ENCODE measurements around the gene PIK3CD. TPM values are rescaled to one million over a fixed set of nuclear protein-coding genes. Genes with fewer than 3 reads are reported as not detected.
"Not testable (repeated sequence)": the region's sequence is repeated elsewhere in the genome, so short reads cannot be mapped to it uniquely, and the experiment has no call there.

Gene PIK3CD
- total and polyA plus RNA-seq, 2 donors, result 15.1 to 30.4 TPM

- Histone ChIP-seq H3K27me3 (ENCODE audit: control insufficient read depth in 2 of 2, insufficient read depth in 1 of 2, low read length in 1 of 2) (no peaks in the 10 kb centered on the region), H3K36me3 (ENCODE audit: control insufficient read depth in 2 of 2, insufficient read depth in 2 of 2, low read length in 1 of 2) (peaks cover 3 to 11% of the 10 kb centered on the region in 2 donors), H3K9me3 (ENCODE audit: control insufficient read depth in 2 of 2, insufficient read depth in 1 of 2, low read length in 1 of 2) (peaks cover 1 to 11% of the 10 kb centered on the region in 2 donors), H3K4me3 (ENCODE audit: low read length in 2 of 2) (no peak overlapping the region), H3K27ac (ENCODE audit: low read depth in 1 of 2, low read length in 1 of 2) (no peak overlapping the region), H3K4me1 (ENCODE audit: control insufficient read depth in 2 of 2, insufficient read depth in 2 of 2, low read length in 2 of 2) (peaks cover 0 to 12% of the 10 kb centered on the region in 2 donors)
- 96% methylated on average over 5 of the region's 5 CpGs for WGBS
- DNase-seq (ENCODE audit: low read depth in 6 of 9, low spot score in 9 of 9), result no peak
These were observed 51.6 kb downstream of the PIK3CD start for GRCh38 chr1:9703165-9703509.

- 98% methylated on average over 3 of the region's 3 CpGs for WGBS
- Histone ChIP-seq H3K4me1 (ENCODE audit: control insufficient read depth in 2 of 2, insufficient read depth in 2 of 2, low read length in 2 of 2) (peaks cover 0 to 12% of the 10 kb centered on the region in 2 donors), H3K27ac (ENCODE audit: low read depth in 1 of 2, low read length in 1 of 2) (no peak overlapping the region), H3K4me3 (ENCODE audit: low read length in 2 of 2) (no peak overlapping the region), H3K27me3 (ENCODE audit: control insufficient read depth in 2 of 2, insufficient read depth in 1 of 2, low read length in 1 of 2) (no peaks in the 10 kb centered on the region), H3K36me3 (ENCODE audit: control insufficient read depth in 2 of 2, insufficient read depth in 2 of 2, low read length in 1 of 2) (peaks cover 3 to 11% of the 10 kb centered on the region in 2 donors), H3K9me3 (ENCODE audit: control insufficient read depth in 2 of 2, insufficient read depth in 1 of 2, low read length in 1 of 2) (peaks cover 1 to 11% of the 10 kb centered on the region in 2 donors)
- DNase-seq (ENCODE audit: low read depth in 6 of 9, low spot score in 9 of 9), result no peak
These were observed 52.1 kb downstream of the PIK3CD start for GRCh38 chr1:9703681-9704080.

GRCh38 chr1:9705337-9706093, 54.0 kb downstream of the PIK3CD start:
- 93% methylated on average over 8 of the region's 8 CpGs for WGBS
- H3K9me3 ChIP-seq (ENCODE audit: control insufficient read depth in 2 of 2, insufficient read depth in 1 of 2, low read length in 1 of 2), result peaks cover 1 to 11% of the 10 kb centered on the region in 2 donors
- no peak for DNase-seq (ENCODE audit: low read depth in 6 of 9, low spot score in 9 of 9)
- H3K4me1 ChIP-seq (ENCODE audit: control insufficient read depth in 2 of 2, insufficient read depth in 2 of 2, low read length in 2 of 2), result peaks cover 0 to 12% of the 10 kb centered on the region in 2 donors
- no peak overlapping the region for H3K4me3 ChIP-seq (ENCODE audit: low read length in 2 of 2)
- no peaks in the 10 kb centered on the region for H3K27me3 ChIP-seq (ENCODE audit: control insufficient read depth in 2 of 2, insufficient read depth in 1 of 2, low read length in 1 of 2)
- no peak overlapping the region for H3K27ac ChIP-seq (ENCODE audit: low read depth in 1 of 2, low read length in 1 of 2)
- H3K36me3 ChIP-seq (ENCODE audit: control insufficient read depth in 2 of 2, insufficient read depth in 2 of 2, low read length in 1 of 2), result peaks cover 3 to 7% of the 10 kb centered on the region in 2 donors

- Histone ChIP-seq H3K27me3 (ENCODE audit: control insufficient read depth in 2 of 2, insufficient read depth in 1 of 2, low read length in 1 of 2) (no peaks in the 10 kb centered on the region), H3K4me1 (ENCODE audit: control insufficient read depth in 2 of 2, insufficient read depth in 2 of 2, low read length in 2 of 2) (peaks cover 0 to 12% of the 10 kb centered on the region in 2 donors), H3K36me3 (ENCODE audit: control insufficient read depth in 2 of 2, insufficient read depth in 2 of 2, low read length in 1 of 2) (peaks cover 2 to 9% of the 10 kb centered on the region in 2 donors), H3K27ac (ENCODE audit: low read depth in 1 of 2, low read length in 1 of 2) (no peak overlapping the region), H3K9me3 (ENCODE audit: control insufficient read depth in 2 of 2, insufficient read depth in 1 of 2, low read length in 1 of 2) (peaks cover 1 to 11% of the 10 kb centered on the region in 2 donors), H3K4me3 (ENCODE audit: low read length in 2 of 2) (no peak overlapping the region)
- no peak for DNase-seq (ENCODE audit: low read depth in 6 of 9, low spot score in 9 of 9)
- 99% methylated on average over 4 of the region's 4 CpGs for WGBS
These were observed 54.6 kb downstream of the PIK3CD start for GRCh38 chr1:9706178-9706577.

GRCh38 chr1:9710037-9710436, 58.5 kb downstream of the PIK3CD start:
- 97% methylated on average over 8 of the region's 8 CpGs for WGBS

GRCh38 chr1:9711466-9712020, 60.0 kb downstream of the PIK3CD start:
- DNase-seq (ENCODE audit: low read depth in 6 of 9, low spot score in 9 of 9), result no peak
- Histone ChIP-seq H3K9me3 (ENCODE audit: control insufficient read depth in 2 of 2, insufficient read depth in 1 of 2, low read length in 1 of 2) (peaks cover 0 to 5% of the 10 kb centered on the region in 2 donors), H3K36me3 (ENCODE audit: control insufficient read depth in 2 of 2, insufficient read depth in 2 of 2, low read length in 1 of 2) (peaks cover 20 to 33% of the 10 kb centered on the region in 2 donors), H3K4me3 (ENCODE audit: low read length in 2 of 2) (no peak overlapping the region), H3K27ac (ENCODE audit: low read depth in 1 of 2, low read length in 1 of 2) (no peak overlapping the region), H3K4me1 (ENCODE audit: control insufficient read depth in 2 of 2, insufficient read depth in 2 of 2, low read length in 2 of 2) (peaks cover 8 to 21% of the 10 kb centered on the region in 2 donors), H3K27me3 (ENCODE audit: control insufficient read depth in 2 of 2, insufficient read depth in 1 of 2, low read length in 1 of 2) (no peaks in the 10 kb centered on the region)
- WGBS, result 95% methylated on average over 9 of the region's 9 CpGs

More at GRCh38 chr1:9710037-9710436, 58.5 kb downstream of the PIK3CD start:
- H3K27ac ChIP-seq (ENCODE audit: low read depth in 1 of 2, low read length in 1 of 2), result no peak overlapping the region
- H3K27me3 ChIP-seq (ENCODE audit: control insufficient read depth in 2 of 2, insufficient read depth in 1 of 2, low read length in 1 of 2), result no peaks in the 10 kb centered on the region
- no peak overlapping the region for H3K4me3 ChIP-seq (ENCODE audit: low read length in 2 of 2)
- no peak for DNase-seq (ENCODE audit: low read depth in 6 of 9, low spot score in 9 of 9)
- peaks cover 0 to under 1% of the 10 kb centered on the region in 2 donors for H3K9me3 ChIP-seq (ENCODE audit: control insufficient read depth in 2 of 2, insufficient read depth in 1 of 2, low read length in 1 of 2)
- peaks cover 0 to 8% of the 10 kb centered on the region in 2 donors for H3K4me1 ChIP-seq (ENCODE audit: control insufficient read depth in 2 of 2, insufficient read depth in 2 of 2, low read length in 2 of 2)
- peaks cover 6 to 18% of the 10 kb centered on the region in 2 donors for H3K36me3 ChIP-seq (ENCODE audit: control insufficient read depth in 2 of 2, insufficient read depth in 2 of 2, low read length in 1 of 2)

- Histone ChIP-seq H3K36me3 (ENCODE audit: control insufficient read depth in 2 of 2, insufficient read depth in 2 of 2, low read length in 1 of 2) (peaks cover 20 to 33% of the 10 kb centered on the region in 2 donors), H3K4me1 (ENCODE audit: control insufficient read depth in 2 of 2, insufficient read depth in 2 of 2, low read length in 2 of 2) (peaks cover 14 to 33% of the 10 kb centered on the region in 2 donors)
- H3K4me3 ChIP-seq (ENCODE audit: low read length in 2 of 2); DNase-seq (ENCODE audit: low read depth in 6 of 9, low spot score in 9 of 9); H3K27me3 ChIP-seq (ENCODE audit: control insufficient read depth in 2 of 2, insufficient read depth in 1 of 2, low read length in 1 of 2); H3K9me3 ChIP-seq (ENCODE audit: control insufficient read depth in 2 of 2, insufficient read depth in 1 of 2, low read length in 1 of 2); H3K27ac ChIP-seq (ENCODE audit: low read depth in 1 of 2, low read length in 1 of 2): not testable (repeated sequence)
- WGBS, result 96% methylated on average over 7 of the region's 7 CpGs
These were observed 61.2 kb downstream of the PIK3CD start for GRCh38 chr1:9712767-9713166.

GRCh38 chr1:9714257-9714718, 62.8 kb downstream of the PIK3CD start:
- peaks cover 28 to 49% of the 10 kb centered on the region in 2 donors for H3K4me1 ChIP-seq (ENCODE audit: control insufficient read depth in 2 of 2, insufficient read depth in 2 of 2, low read length in 2 of 2)
- H3K27ac ChIP-seq (ENCODE audit: low read depth in 1 of 2, low read length in 1 of 2), result no peak overlapping the region
- WGBS, result 90% methylated on average over 6 of the region's 6 CpGs
- H3K27me3 ChIP-seq (ENCODE audit: control insufficient read depth in 2 of 2, insufficient read depth in 1 of 2, low read length in 1 of 2), result no peaks in the 10 kb centered on the region
- no peak for DNase-seq (ENCODE audit: low read depth in 6 of 9, low spot score in 9 of 9)
- no peak overlapping the region for H3K4me3 ChIP-seq (ENCODE audit: low read length in 2 of 2)
- peaks cover 28 to 43% of the 10 kb centered on the region in 2 donors for H3K36me3 ChIP-seq (ENCODE audit: control insufficient read depth in 2 of 2, insufficient read depth in 2 of 2, low read length in 1 of 2)
- H3K9me3 ChIP-seq (ENCODE audit: control insufficient read depth in 2 of 2, insufficient read depth in 1 of 2, low read length in 1 of 2), result peaks cover 0 to 8% of the 10 kb centered on the region in 2 donors

GRCh38 chr1:9715536-9716226, 64.2 kb downstream of the PIK3CD start:
- Histone ChIP-seq H3K27ac (ENCODE audit: low read depth in 1 of 2, low read length in 1 of 2) (peak overlapping the region; percentile 49 to 95), H3K36me3 (ENCODE audit: control insufficient read depth in 2 of 2, insufficient read depth in 2 of 2, low read length in 1 of 2) (peaks cover 35 to 51% of the 10 kb centered on the region in 2 donors), H3K4me1 (ENCODE audit: control insufficient read depth in 2 of 2, insufficient read depth in 2 of 2, low read length in 2 of 2) (peaks cover 34 to 61% of the 10 kb centered on the region in 2 donors), H3K9me3 (ENCODE audit: control insufficient read depth in 2 of 2, insufficient read depth in 1 of 2, low read length in 1 of 2) (peaks cover 0 to 8% of the 10 kb centered on the region in 2 donors), H3K4me3 (ENCODE audit: low read length in 2 of 2) (no peak overlapping the region), H3K27me3 (ENCODE audit: control insufficient read depth in 2 of 2, insufficient read depth in 1 of 2, low read length in 1 of 2) (no peaks in the 10 kb centered on the region)
- DNase-seq (ENCODE audit: low read depth in 6 of 9, low spot score in 9 of 9), result no peak
- WGBS, result 93% methylated on average over 40 of the region's 40 CpGs

All from thymus (tissue), 11 donors.